HG02642 (cell line): ENCODE data around the gene NDUFB10.
"Not testable (repeated sequence)": the region's sequence is repeated elsewhere in the genome, so short reads cannot be mapped to it uniquely, and the experiment has no call there.

Source experiments
- ATAC-seq: cut with Tn5 transposase; IDR thresholded peaks from one replicate; pipeline ENCODE4 v1.9.1; 2021; ENCODE audit warnings: mild to moderate bottlenecking; ENCODE audit not compliant: unreplicated experiment, poor library complexity

NDUFB10 gene

GRCh38 chr16:1923299-1924034 is 35.9 kb upstream of the NDUFB10 start:
- ATAC-seq = no peak

GRCh38 chr16:1924095-1924494 is 35.2 kb upstream of the NDUFB10 start:
- ATAC-seq = no peak

GRCh38 chr16:1926271-1926670 is 33.1 kb upstream of the NDUFB10 start:
- no peak for ATAC-seq

GRCh38 chr16:1929105-1929504 is 30.2 kb upstream of the NDUFB10 start:
- ATAC-seq = peak; percentile 14

DNA sequence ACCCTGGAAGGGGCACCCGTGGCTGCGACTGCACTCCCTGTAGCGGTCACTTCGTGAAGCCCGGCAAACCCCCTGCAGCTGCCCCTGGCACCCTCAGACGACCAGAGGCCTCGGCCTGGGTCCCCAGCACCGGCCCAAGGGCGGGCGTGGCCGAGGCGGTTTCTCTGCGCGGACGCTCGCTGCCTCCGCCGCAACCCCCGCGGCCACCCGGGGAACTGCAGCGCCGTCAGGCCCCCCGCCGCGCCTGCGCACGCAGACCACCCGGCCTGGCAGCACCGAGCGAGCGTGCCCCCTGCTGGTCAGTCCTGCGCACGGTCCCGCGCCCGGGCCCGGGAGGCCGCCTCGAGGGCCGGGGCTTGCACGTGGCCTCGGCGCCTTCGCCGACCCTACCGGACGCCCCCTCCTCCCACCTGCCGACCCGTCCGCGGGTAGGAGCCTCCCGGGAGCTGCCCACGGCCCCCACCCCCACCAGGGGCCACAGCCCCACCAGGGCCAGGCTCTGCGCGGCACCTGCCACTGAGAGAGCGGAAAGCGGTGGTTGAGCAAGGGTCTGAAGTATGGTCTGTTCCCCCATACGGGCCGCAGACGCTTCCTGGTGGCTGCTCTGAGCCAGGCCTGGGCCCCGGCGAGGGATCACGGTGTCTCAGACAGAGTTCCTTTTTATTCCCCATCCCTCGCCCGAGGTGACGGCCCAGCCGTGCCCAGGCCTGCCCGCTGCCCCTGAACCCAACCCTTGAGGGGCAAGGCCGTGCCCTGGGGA is 29.6 kb upstream of the NDUFB10 start:
- peak; percentile 91 for ATAC-seq

GRCh38 chr16:1930338-1930720 is 29.0 kb upstream of the NDUFB10 start:
- no peak for ATAC-seq

DNA sequence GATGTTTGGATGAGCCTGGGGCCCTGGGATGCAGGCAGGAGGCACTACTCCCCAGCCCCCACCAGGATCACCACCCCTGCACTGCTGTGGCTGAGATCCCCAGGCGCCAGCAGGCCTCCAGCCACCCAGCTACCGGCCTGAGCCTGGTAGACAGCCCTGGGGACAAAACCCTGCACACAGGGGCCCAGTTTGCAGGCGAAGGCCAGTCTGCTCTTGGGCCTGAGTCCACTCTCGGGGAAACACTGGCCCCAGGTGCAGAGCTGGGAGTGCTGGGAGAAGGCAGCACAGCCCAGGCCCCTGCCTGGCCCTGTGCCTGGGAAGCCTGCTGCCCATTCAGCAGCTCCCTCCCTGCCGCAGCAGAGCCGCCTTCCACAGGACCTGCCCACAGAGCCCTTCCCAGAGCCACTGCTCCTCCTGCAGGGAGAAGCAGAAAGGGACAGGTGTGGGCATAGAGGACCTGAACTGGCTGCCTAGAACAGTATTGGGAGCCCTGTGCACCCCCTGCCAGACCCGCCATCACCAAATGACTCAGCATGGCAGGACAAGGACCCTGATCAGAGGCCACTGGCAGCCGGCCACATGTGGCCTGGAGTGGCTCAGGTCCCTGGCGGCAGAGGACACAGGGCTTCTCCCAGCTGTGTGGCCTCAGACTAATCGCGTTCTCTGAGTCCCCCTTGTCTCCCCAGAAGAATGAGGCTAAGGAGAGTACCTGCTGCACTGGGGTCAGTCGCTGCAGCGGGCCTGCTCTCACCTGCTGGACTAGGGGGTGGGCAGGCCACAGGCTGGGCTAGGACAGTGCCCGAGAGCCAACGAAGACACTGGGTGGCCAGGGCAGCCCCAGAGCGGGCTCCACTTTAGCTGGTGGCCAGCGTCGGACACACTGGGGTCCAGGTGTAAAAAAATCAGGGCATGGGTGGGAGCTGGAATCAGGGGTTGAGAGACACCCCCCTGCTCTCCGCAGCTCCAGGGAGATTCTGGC is 27.0 kb upstream of the NDUFB10 start:
- no peak for ATAC-seq

GRCh38 chr16:1933097-1933661 is 26.2 kb upstream of the NDUFB10 start:
- ATAC-seq = no peak

DNA sequence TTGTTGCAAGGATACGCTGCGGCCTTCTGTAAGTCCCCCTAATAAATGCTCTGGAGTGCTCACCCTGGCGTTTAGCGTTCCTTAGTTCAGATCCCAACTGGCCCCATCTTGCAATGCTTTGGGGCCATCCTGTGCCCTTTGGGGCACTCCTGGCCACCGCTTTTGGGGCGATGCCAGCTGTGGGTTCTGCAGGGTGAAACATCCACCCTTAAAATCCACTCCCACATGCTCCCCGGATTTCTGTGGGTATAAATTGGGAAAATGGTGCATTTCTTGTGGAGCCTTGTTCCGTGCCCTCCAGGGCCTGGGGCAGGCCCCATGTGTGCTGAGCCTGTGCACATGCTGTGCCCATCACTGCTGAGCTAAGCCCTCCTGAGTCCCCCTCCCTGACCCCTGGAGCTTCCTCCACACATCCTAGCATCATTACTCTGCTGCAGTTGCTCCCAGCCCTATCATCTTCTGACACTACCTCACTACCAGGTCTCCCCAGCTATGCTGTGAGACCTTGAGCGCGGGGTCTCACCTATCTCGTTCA is 22.3 kb upstream of the NDUFB10 start:
- ATAC-seq = no peak

- no peak for ATAC-seq
Observed at GRCh38 chr16:1938316-1938715, 21.0 kb upstream of the NDUFB10 start.

DNA sequence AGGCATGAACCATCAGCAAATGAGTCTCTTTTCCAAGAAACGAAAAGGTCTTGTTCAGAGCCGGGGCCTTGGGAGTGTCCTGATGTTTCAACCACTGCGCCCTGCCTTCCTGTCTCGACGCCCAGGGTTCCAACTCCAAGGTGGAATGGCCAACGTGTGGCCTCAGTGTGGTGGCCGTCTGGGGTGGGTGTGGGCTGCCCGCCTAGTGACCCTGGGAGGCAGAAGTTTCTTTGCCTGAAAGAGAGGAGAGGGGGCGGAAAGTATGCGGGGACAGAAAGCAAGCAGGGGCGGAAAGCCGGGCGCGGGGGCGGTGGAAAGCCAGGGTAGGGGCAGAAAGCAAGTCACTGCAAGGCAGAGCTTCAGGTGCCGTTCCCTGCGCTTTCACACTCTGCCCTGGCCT is 20.4 kb upstream of the NDUFB10 start:
- ATAC-seq = no peak

- ATAC-seq = not testable (repeated sequence)
Observed at GRCh38 chr16:1939833-1940232, 19.5 kb upstream of the NDUFB10 start.

GRCh38 chr16:1940273-1941161 is 18.8 kb upstream of the NDUFB10 start:
- ATAC-seq = no peak

- no peak for ATAC-seq
Observed at GRCh38 chr16:1941162-1942046, 17.9 kb upstream of the NDUFB10 start.

DNA sequence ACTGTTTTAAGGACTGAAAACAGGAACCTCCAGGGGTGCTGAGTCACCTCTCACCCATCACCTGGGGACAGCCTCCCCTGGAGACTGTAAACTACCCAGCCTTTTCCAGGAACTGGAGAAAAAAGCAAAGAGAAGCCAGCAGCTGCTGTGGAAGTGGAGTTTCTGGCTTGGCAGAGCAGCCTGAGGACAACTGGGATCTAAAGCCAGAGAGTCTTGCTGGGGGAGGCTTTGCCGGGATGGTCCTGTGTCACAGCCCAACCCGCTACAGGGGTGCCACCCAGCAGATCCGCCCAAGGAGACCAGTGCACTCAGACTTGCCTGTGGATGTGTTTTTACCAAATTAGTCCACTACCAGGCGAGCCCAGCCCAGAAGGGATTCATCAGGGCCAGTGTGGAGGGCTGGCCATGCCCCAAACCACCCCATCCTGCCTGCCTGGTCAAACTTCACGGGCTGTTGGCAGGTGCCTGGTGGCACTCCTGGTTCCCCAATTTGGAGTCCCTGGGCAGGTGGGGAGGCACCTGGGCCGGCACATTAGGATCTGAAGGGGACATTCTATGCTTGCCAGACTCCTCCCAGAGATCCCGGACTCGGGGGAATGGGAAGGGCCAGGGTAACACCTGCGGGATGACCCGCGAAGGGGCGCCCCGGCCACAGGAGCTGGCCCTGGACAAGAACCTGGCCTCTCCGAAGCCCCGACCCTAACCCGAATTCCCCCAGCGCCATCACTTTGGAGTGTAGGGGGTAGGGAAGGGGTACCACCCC is 17.1 kb upstream of the NDUFB10 start:
- no peak for ATAC-seq

DNA sequence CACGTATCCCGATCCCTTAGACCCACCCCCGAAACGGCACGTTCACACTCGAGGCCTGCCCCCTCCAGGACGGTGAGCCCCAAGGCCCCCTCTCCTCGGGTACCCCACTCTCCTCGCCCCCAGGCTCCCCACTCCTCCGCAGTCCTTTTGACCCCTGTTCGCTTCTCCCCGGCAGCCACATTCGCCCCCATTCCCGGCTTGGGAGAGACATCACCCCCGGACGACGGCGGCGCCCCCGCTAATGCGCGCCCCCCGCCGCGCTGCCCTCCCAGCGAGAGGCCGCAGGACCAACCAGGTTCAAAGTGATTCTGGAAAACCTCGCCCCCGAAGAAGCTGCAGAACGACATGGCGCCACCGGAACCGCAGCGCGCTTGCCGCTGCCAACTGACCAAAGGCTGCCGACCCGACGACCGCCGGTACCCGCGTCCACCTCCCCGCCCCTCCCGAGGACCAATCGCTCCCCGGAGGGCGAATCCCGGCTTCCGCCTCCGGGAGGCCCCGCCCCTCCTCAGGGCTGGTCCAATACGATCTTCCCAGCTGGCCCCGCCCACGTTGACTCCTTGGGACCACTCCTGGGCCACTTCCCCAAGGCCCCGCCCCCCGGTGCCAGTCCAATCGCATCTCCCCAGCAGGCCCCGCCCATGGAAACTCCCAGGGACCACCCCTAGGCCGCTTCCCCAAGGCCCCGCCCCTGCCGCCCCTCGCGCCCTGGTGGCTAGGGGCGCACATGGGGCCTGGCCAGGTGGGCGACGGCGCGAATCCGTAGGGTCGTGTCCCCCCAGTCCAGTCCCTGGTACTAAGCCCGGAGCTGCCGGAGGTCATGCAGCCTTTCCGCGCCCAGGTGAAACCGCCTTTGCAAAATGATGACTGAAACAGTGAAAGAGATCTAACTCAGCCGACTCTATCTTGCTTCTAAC is 16.3 kb upstream of the NDUFB10 start, which contains the start of gene MSRB1:
Gene MSRB1, minus strand, starts transcription at position 390 of the 917 bp plus-strand sequence. Its CDS starts 43 bp downstream, at position 347.
- ATAC-seq = peak; percentile 91
